Measurements from ENCODE around the gene MAP3K5. TPM values are rescaled to one million over a fixed set of nuclear protein-coding genes. Genes with fewer than 3 reads are reported as not detected.

MAP3K5 gene
- total RNA-seq, 2 donors from 2014 or later: 17.5 to 18.9 TPM

- ATAC-seq (no peak), DNase-seq (no peak)
- intact Hi-C loops (cut with DNase I, micrococcal nuclease): no loop called here
Measured at GRCh38 chr6:136777651-136778050, 14.6 kb downstream of the MAP3K5 start.

GRCh38 chr6:136775548-136775947 is 16.7 kb downstream of the MAP3K5 start:
- ATAC-seq (no peak), DNase-seq (no peak)
- intact Hi-C loops (cut with DNase I, micrococcal nuclease): no loop called here

GRCh38 chr6:136775081-136775480 is 17.2 kb downstream of the MAP3K5 start:
- intact Hi-C loops (cut with DNase I, micrococcal nuclease): no loop called here
- ATAC-seq (no peak), DNase-seq (no peak)

GRCh38 chr6:136774228-136775041 is 17.8 kb downstream of the MAP3K5 start:
- intact Hi-C loops (cut with DNase I, micrococcal nuclease): no loop called here
- DNase-seq (no peak), ATAC-seq (peak; percentile 48)

GRCh38 chr6:136773473-136773796 is 18.8 kb downstream of the MAP3K5 start:
- ATAC-seq: no peak
- intact Hi-C loops (cut with DNase I, micrococcal nuclease): no loop called here
- DNase-seq: no peak

- no peak for DNase-seq
- intact Hi-C loops (cut with DNase I, micrococcal nuclease): no loop called here
- no peak for ATAC-seq
Measured at GRCh38 chr6:136772685-136773472, 19.4 kb downstream of the MAP3K5 start.

- ATAC-seq: no peak
Measured at GRCh38 chr6:136771306-136771705, 21.0 kb downstream of the MAP3K5 start.

GRCh38 chr6:136769759-136770158 is 22.5 kb downstream of the MAP3K5 start:
- ATAC-seq: no peak
- DNase-seq: no peak
- intact Hi-C loops (cut with DNase I, micrococcal nuclease): no loop called here

More at GRCh38 chr6:136771306-136771705, 21.0 kb downstream of the MAP3K5 start:
- no peak for DNase-seq
- intact Hi-C loops (cut with DNase I, micrococcal nuclease): no loop called here

- intact Hi-C loops (cut with DNase I, micrococcal nuclease): no loop called here
- ATAC-seq: no peak
- DNase-seq: no peak
Measured at GRCh38 chr6:136769124-136769523, 23.2 kb downstream of the MAP3K5 start.

GRCh38 chr6:136767570-136768309 is 24.5 kb downstream of the MAP3K5 start:
- no peak for DNase-seq
- ATAC-seq: no peak
- intact Hi-C loops (cut with DNase I, micrococcal nuclease): no loop called here

GRCh38 chr6:136767103-136767502 is 25.2 kb downstream of the MAP3K5 start:
- intact Hi-C loops (cut with DNase I, micrococcal nuclease): no loop called here
- no peak for DNase-seq
- ATAC-seq: no peak

GRCh38 chr6:136766274-136766673 is 26.0 kb downstream of the MAP3K5 start:
- ATAC-seq (no peak), DNase-seq (no peak)
- intact Hi-C loops (cut with DNase I, micrococcal nuclease): no loop called here

- ATAC-seq: no peak
- intact Hi-C loops (cut with DNase I, micrococcal nuclease): no loop called here
- no peak for DNase-seq
Measured at GRCh38 chr6:136764517-136764993, 27.7 kb downstream of the MAP3K5 start.

GRCh38 chr6:136763716-136764516 is 28.4 kb downstream of the MAP3K5 start:
- intact Hi-C loops (cut with DNase I, micrococcal nuclease): no loop called here
- DNase-seq (no peak), ATAC-seq (no peak)

GRCh38 chr6:136763255-136763654 is 29.0 kb downstream of the MAP3K5 start:
- DNase-seq (no peak), ATAC-seq (no peak)
- intact Hi-C loops (cut with DNase I, micrococcal nuclease): no loop called here

GRCh38 chr6:136762022-136762975 is 30.0 kb downstream of the MAP3K5 start:
- DNase-seq (no peak), ATAC-seq (peak; percentile 77)
- intact Hi-C loops (cut with DNase I, micrococcal nuclease): no loop called here

- ATAC-seq (peak; percentile 43), DNase-seq (no peak)
- intact Hi-C loops (cut with DNase I, micrococcal nuclease): no loop called here
Measured at GRCh38 chr6:136761227-136761922, 30.9 kb downstream of the MAP3K5 start.

All from left colon (tissue), 2 donors.